Measurements from ENCODE around the gene SPOCK1.
A peak's percentile ranks its signal among the peaks of the same experiment; 100 is the strongest.

The SPOCK1 gene

DNA sequence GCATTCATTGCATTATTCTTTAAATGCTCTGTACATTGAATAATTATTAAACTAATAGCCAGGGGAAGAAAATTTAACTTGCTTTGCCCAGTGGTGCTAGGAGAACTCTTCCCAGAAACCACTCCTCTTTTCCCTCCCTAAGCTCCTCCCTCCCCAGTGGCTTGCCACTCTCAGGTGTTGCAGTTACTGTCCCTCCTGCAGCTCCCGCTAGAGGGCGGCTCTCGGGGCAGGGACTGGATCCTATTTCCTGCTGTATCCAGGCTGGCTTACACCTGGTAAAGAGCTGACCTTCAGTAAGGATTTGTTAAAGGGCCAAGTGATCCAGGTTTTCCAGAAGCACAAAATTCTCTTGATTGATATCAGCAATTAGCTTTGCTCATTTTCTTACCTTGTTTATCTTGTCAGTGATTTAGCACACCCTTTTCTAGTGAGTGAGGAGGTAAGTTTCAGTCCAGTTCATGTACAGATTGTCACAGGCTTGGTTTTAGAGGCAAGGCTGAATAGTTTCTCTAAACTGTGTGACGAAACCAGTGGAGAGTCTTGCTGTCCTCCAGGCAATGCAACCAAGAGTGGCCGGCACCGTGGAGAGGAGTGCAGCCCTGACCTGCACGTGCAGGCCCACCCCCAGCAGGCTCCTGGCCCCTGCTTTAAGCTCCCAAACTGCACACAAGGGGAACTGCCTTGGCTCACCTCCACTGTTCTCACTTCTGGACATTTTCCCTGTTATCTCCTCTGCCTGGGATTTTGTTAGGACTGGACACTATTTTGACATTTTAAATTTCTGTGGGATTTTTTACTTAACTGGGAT, 423.8 kb downstream of the SPOCK1 start:
- DNase-seq (ENCODE audit: low read depth in 3 of 3) = peak in 2 of 3 donors; percentile 8 to 16

DNA sequence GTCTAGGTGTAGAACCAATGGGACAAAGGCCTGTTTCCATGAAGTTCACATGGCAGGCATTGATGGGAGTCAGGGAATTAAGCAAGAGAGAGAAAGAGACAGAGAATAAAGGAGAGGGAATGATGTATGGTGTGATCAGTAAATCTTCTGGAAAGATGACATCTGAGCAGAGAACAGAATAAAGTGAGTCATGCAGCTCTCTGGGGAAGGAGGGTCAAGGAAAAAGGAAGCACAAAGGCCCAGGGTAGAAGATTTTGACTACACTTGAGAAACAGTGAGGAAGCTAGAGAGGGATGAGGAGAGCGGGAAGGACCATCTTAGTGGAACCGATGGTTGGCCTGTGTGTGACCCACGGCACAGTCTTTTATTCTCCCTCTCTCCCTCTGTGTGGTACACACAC, 425.9 kb downstream of the SPOCK1 start:
- no peak for DNase-seq (ENCODE audit: low read depth in 3 of 3)

DNA sequence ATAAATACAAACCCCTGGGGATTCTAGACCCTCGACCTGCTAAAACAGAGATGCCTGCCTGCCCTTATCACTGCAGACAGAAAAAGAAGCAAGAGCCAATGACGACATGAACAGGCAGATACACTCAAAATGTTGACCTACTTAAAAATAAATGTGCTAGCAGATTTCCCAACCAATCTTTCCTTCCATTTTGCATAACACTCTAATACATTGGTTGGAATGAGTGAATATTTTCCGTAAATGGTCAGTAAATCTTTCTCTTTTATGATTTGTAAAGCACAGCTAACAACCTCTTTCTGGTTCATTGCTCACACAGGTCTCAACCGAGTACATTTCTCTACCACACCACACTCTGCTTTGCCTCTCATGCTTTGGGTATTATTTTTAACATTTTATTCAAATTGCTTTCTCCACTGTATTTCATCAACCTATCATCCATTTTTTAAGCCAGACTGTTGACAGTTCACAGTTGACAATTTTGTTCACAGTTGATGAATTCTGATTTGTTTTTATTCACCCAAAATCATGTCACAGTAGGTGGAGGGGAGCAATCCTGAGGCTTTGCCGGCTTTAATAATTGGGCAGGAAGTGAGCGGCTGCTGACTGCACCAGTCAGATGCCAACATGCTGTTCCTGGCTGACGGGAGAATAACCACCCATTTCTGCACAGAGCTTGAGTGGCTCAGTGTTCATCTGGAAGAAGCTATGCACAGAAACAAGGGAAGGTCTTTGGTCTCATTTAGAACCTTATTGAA, 426.6 kb downstream of the SPOCK1 start:
- DNase-seq (ENCODE audit: low read depth in 3 of 3) = no peak

DNA sequence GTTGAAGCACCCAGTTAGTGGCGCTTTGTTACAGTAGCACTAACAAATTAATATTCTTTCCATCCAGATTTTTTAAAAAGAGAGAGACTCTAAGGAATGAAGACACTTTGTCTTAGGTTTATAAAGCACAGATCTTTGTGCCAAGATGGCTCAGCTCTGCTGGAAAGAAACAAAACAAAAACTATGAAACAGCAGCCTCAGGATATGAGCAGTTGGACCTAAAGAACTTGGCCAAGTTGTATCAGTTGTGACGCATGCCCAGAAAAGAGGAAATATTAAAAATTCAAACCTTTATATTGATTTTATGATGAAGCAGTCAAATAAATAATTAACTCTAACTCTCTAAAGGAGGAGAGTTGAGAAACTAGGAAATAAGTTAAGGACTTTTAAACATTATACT, 427.2 kb downstream of the SPOCK1 start:
- DNase-seq (ENCODE audit: low read depth in 3 of 3) = no peak

DNA sequence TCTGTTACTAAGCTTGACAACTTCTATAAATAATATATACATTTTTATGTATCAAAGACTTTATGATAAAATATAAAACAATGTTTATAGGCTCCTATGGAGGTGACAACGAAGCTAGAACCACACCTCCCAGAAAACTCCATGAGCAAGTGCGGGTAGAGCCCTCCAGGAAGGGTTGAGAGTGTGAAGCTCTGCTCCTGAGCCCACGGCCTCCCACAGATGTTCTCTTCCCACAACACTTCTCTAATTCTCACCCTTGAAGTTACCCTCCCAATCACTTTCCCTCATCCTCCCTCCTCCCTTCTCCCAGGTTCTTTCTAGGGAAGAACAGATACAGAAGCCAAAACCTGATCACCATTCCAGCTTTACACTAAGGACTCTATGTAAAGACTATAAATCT, 427.6 kb downstream of the SPOCK1 start:
- no peak for DNase-seq (ENCODE audit: low read depth in 3 of 3)

DNA sequence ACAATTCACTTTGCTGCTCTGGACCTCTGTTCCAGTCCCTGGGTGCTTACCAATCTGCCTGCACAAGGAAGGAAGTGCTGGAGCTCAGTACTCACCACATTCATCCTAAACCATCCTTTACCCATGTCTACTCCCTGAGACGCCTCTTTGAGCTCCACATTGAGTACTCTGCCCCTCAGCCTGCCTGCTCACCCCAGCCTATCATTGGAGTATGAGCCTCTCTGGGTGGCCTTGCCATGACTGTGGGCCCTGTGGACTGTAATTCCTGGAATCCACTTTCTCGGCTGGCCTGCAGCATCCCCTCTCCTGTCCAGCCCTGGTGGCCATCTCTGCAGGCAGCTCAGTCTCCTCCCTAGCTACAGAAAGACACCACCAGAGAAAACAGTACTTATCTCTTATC, 428.6 kb downstream of the SPOCK1 start:
- no peak for DNase-seq (ENCODE audit: low read depth in 3 of 3)

DNA sequence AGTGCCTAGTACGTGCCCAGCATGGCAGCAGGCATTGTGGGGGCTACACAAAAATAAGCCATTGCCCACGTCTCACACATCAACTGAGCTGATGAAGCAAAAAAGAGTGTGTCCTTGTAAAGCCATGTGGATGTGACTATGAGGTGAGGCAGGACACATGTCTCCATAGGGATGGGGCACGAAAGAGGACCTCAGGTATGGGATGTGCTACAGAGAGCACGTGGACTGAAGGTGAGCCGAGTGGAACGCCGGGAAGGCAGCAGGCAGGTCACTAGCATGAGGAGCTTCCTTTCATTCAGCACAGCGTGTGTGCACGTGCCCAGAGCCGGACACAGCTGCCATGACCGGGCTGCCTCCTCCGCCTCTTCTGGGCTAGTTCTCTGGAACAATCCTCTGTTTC, 429.8 kb downstream of the SPOCK1 start:
- DNase-seq (ENCODE audit: low read depth in 3 of 3) = no peak

DNA sequence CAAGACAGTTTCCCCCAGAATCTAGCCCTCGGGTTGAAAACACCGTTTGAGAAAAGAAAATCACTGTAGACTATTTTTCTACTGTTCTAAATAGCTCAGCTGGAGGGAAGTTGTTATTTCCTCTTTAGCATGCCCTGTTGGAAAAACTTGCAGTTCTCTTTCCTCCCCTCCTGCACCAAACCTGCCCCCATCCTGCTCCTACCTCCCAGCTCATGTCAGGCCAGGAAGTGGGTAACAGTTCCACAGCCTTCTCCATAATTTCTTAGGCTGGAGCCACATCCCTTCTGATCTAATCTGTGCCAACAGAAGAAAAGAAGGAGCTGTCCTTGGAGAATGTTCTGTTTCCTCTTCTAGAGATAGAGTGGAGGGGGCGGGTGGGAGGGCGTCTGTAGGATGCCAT, 437.7 kb downstream of the SPOCK1 start:
- DNase-seq (ENCODE audit: low read depth in 3 of 3) = no peak

DNA sequence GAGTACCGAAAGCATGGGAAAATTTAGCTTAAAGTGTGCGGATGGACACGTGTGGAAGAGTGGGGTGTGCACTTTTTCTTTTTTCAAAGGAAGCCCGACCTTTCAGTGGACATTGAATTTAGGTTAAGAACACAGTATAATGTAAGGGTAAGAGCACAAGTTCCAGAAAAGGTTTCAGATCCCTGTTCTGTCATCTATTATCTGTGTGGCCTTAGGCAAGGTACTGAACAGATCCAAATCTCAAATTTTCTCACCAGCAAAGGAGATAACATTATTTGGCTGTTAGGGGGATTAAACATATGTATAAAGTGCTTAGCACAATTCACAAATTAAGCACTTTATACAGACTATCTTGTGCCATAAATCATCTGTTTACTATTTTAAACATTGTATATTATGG, 441.0 kb downstream of the SPOCK1 start:
- no peak for DNase-seq (ENCODE audit: low read depth in 3 of 3)

DNA sequence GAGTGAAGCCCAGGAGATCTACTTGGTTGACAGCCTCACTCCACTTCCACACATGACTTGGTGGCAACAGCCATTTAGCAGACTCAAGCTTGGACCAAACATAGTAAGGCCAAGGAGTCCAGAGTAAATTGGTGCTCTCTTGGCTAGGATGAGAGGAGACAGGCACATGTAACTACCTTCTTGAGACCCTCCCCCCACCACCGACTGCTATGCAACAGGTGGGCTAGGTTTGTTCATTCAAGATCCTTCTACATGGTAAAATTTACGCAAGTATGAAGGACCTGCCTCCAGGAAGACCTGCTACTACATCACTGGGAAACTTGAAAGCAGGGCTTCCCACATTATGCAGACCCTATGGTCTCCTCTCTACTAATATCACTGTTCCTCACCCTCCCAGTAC, 442.4 kb downstream of the SPOCK1 start:
- no peak for DNase-seq (ENCODE audit: low read depth in 3 of 3)

DNA sequence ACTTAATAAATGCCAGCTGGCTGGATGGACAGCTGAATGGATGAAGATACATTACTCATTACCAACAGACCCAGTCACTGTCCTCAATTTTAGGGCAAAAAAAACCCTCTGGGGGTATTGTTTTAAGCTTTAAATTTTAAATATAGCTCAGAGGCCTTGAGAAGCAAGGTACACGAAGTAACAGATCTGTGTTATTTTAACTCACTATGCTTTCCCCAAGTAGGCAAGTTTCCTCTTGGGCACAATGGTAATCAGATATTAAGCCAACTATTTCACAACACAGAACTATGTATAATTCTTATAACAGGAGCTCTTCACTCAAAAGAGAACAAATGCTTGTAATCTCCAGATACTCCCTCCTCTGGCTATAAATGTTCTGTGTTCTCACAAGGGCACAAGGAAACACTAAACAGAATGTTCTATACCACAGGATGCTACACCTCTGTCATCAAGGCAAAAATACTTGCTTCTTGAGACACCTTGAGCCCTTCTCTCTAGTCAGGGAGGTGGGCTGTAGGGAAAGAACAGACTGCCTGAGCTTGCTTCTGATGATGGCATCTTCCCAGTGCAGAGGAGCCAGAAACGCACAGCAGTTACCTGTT, 443.8 kb downstream of the SPOCK1 start:
- no peak for DNase-seq (ENCODE audit: low read depth in 3 of 3)

DNA sequence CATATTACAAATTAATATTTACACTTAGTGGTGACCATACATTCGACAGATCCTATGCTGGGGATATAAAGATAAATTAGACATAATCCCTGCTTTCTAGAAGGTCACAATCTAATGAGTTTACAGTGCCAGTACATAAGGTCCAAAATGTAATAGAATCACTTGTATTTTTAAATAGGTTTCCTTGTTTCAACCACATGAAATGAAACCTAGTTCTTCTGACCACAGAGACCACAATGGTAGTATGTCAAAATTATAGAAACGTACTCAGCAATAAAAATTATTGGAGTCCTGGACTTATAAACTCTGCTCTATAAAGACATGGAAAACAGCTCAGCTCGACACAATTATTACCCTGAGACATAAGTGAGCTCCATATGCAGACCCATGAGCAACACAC, 444.3 kb downstream of the SPOCK1 start:
- DNase-seq (ENCODE audit: low read depth in 3 of 3) = no peak

DNA sequence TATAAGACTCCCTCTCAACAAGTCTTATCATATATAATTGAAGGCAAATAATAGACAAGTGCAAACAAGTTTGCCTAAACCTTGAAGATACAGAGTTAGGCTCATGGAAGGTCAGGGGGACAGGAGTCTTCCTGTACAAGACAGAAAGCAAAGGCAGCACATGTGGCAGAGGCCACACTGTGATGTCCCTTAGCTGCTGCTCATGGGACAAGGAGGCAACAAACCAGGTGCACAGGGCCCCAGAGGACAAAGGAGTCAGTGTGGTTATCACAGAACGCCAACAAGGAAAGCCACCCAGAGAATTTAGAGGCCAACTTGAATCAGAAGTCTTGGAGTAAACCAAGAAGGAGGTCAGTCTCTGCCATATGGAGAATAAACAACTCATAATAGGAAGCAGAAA, 444.8 kb downstream of the SPOCK1 start:
- DNase-seq (ENCODE audit: low read depth in 3 of 3) = no peak

DNA sequence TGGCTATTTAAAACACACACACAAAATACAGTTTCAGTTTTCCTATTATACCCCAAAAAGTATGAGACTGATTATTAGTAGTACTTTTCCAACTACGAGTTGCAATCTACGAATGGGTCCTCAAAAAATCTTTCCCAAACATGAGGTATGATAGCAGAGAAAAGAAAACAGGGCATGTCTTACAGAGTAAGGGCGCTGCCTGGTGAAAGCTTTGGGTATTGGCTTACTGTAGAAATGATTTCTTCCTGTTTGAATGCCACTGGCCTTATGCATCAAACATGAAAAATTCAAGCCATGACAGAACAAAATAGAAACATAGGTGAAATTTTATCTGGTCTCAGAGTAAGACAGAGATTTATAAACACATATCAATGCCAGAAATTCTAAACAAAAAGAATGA, 448.0 kb downstream of the SPOCK1 start:
- no peak for DNase-seq (ENCODE audit: low read depth in 3 of 3)

DNA sequence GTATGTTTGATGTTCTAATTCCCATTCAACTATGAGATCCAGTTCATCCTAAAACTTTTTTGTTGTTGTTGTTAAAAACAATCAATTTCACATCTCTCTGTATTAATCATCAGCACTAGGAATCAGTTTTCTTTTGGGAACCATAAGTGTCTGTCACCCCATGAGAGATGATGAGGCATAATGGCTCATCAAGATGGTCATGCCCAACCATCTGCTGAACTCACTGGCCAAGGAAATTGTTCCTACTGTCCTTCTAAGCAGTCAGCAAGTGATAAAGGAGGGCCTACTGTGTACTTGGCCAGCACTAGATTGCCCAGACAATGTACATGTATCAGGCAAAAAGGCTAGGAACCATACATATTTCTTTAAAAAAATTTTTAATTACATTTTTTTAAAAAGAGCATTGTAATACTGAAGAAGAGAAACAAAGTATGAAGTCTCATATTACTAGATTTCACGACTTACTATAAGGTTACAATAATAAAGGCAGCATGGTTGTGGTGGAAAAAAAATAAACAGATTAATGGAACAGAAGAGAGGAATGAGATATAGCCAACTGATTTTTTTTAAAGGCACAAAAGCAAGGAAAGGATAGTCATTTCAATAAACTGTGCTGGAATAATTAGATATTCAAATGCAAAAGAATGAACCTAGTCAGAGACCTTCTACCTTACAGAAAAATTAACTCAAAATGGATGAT, 458.3 kb downstream of the SPOCK1 start:
- no peak for DNase-seq (ENCODE audit: low read depth in 3 of 3)

DNA sequence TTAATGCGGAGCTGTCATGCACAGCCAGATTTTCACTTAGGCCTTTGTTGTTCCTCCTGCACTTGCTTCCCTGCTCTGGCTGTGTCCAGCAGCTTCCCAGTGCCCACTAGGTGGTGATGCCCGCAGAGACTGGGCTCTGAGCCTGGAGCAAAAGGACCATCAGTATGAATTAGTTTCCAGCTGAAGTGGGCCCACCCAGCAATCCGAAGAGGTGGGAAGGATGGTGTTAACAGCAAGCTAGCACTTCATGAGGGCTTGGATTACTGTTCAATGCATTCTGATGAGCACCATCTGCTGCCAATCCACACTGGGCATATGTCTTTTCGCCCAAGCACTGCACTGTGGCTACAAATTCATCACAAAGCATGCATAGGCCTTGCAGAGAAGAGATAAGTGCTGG, 459.1 kb downstream of the SPOCK1 start:
- DNase-seq (ENCODE audit: low read depth in 3 of 3) = no peak

DNA sequence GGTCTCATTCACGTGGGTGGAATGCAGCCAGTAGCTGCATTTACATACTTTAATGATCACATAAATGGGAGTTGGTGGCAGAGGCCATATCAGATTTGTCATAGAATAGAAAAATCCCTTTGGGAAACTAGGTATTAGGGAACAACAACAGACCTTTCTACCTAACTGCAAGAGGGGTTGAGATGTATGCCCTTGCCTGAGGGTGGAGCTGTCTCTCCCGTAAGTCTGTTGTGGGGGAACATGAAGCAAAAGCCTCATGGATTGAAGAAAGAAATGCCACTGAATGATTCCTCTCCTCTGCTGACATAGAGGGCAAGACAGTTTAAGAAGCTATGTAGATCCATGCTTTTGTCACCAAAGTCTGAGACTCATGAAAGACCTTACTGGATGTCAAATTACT, 461.3 kb downstream of the SPOCK1 start:
- DNase-seq (ENCODE audit: low read depth in 3 of 3) = no peak

DNA sequence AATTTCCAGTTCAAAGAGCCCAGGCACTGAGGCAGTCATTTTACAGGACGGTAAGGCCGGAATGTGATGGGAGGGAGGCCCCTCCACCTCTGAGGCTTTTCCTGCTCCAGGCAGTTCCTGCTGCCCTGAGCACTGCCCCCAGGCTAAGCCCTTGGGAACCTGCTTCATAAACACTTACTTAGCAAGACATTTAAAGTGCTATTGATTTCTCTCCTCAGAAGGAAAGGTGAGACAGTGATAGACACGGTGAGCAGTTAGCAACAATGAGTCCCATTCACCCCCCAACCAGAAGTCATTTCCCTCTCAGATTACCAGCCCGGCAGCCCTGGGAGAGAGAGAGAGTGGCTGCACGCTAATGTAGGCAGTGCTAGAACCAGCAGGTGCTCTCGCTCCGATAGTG, 462.5 kb downstream of the SPOCK1 start:
- DNase-seq (ENCODE audit: low read depth in 3 of 3) = no peak

DNA sequence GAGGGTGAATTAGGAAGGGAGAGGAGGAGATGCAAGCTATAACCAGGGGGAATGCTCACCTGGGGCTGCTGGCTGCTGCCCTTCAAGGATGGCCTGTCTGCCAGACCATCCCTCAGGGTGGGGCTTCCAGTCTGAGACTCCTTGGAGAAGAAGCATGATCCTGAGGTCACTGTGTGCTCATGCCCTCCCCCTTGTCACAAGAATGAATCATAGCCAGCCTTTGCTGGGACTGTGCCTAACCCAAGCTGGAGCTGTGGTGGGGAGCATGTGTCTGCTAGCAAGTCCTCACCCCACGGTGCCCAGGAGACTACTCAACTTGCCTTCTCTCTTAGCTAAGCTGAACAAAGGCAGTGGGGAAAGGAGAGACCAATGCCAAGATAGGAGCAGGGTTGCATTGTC, 463.6 kb downstream of the SPOCK1 start:
- DNase-seq (ENCODE audit: low read depth in 3 of 3) = no peak

DNA sequence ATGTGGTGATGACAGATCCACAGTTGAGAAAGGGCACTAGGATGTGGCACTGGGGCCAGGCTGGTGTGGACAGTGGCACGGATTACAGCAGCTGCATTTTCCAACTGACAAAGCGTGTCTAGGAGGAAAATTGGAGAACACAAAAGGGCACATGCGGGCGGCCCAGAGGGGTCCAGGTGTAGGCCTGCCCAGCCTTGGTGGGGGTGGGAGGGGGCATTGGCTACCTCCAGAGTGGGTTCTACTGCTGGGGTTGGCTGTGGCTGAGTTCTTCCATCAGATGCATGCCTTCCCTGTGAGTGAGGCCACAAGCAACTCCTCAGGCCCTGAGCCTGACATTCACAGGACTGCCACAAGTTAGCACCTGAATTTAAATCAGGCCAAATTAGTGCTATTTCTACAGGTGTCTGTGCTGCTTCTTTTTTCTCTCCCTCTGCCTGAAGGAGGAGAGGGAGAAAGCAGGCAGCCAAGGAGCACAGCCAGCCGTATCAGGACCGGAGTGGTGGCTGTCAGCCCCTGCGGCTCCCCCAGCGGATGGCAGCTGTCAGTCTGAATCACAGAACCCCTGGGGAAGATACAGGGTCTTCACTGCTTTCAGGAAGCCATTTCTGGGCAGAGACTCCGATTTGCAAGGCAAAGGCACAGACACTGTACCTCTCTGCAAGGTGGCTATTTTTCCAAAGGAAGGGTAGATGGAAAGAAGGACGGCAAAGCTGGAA, 464.2 kb downstream of the SPOCK1 start:
- DNase-seq (ENCODE audit: low read depth in 3 of 3) = no peak

DNA sequence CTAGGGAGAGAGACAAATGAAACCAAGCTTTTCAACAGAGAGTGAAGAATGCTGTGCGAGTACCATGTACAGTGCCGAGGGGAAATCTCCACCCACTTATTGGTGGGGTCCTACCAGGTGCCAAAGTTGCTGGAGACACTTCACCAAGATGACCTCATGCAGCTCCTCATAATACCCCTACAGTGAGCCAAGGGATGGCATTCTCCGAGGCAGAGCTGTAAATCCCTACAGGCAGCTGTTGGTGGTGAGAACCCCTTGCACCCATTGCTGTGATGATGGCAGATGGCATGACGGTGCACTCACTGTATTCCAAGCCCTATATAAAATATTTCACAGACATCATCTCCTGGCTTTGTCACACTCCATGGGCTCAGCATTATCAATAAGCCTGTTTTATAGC, 464.9 kb downstream of the SPOCK1 start:
- DNase-seq (ENCODE audit: low read depth in 3 of 3) = no peak

DNA sequence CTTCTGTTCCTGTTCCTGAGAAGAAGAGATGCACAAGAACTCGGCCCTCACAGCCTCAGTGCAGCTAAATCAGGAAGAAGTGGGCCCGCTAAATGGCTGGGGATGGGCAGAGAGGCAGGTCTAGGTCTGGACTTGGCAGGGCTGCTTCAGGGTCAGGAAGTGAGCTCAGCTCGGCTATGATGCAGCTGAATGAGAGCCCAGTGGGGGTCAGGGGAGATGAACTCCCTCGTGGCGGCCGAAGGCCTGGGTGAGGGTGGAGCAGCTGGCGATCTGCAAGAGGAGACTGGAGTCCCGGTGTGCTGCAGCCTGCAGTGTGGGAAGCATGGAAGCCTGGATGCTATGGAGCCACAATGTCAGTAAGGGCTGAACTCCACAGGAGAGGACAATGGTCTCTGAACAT, 466.2 kb downstream of the SPOCK1 start:
- no peak for DNase-seq (ENCODE audit: low read depth in 3 of 3)

All from stimulated activated CD4-positive, alpha-beta T cell treated with anti-CD3 and anti-CD28 coated beads, TNF-alpha, amount 100 ng/mL, for 48 hours (primary cell).